Germinal center (tissue), 1 donor: Measurements from ENCODE around the gene HYCC2.
A peak's percentile ranks its signal among the peaks of the same experiment; 100 is the strongest.
"Not testable (repeated sequence)": the region's sequence is repeated elsewhere in the genome, so short reads cannot be mapped to it uniquely, and the experiment has no call there.

Experiments used
- DNase-seq: peaks from one replicate; pipeline ENCODE4 v3.0.0; 2012; ENCODE audit warnings: mixed read lengths, low spot score

Gene HYCC2

DNA sequence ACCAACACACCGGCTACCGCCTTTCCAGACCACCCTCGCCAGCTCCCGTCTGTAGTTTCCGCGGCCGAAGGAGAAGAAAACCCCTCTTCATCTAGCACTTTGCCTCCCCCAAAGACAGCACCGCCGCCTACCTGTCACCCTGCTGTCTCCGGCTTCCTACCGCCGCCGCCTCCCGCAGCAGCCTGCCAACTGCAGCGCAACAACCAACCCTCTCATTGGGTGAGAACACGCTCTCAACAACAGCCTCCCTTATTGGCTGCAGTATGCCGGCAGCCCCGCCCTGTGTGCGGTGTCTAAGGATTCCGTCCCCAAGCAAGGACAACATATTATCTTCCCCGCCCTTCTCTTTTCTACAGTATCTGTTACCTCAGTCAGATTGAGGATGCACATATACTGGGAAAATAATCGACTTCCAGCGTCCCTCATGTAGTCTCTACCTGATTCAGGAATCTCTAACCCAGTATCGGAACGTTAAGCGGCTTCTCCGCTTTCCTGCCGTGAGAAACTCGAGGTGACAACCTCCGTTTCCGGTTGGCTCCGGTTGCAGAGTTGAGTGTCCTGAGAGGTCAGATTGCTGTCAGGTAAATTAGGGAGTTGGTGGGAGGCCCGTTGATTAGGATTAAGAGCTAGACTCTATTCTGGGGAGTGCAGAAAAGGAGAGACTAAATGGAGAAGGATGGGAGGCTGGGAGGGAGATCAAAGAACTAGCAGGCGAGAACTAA, at the start of gene HYCC2, which contains the start of gene NDUFB3:
Gene HYCC2, minus strand, starts transcription at position 193 of the 722 bp plus-strand sequence. CDS start 47,662 bp downstream, outside the sequence.
Gene NDUFB3, plus strand, starts transcription at position 523 of the 722 bp plus-strand sequence. CDS start 6,882 bp downstream, outside the sequence.
- peak; percentile 98 for DNase-seq

DNA sequence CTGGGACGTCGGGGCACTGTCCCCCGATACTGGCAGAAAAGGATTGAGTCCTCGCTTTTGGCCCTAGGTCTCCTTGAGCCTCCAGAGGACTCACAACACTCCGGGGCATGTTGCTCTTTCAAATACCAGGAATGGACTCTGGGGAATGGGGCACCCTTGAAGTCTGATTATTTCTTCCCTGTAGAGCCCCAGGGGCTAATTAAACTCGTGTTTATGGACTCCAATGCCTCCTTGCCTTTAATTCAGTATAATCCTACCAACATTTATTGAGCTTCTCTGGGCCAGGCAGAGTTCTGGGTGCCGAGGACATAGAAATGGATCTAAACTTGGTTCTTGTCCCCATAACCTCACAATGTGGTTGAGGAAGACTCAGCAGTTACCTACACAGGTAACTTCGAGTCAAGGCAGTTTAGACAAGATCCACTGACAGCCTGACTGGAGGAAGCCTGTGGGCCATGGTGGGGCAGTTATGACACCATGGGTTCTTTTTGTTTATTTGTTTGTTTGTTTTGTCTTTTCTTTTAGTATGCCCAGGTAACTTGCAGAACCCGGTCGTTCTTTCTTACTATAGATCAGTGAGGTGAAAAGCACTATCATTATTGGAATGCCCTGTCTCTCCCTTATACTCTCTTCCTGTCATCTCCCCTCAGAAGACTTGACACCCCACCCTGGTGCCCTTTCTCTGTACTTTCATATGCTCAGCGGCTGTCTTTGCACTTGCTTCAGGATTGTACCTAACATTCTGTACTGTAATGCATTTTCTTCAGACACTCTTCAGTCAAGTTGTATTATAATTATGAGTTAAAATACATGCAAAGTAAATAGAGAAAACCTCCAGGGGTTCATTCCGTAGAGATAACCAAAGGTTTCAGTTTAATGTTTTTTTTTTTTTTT, 47.7 kb upstream of the HYCC2 start:
- peak; percentile 27 for DNase-seq

GRCh38 chr2:201118121-201118960, 46.9 kb upstream of the HYCC2 start:
- peak; percentile 70 for DNase-seq

GRCh38 chr2:201117735-201118094, 46.2 kb upstream of the HYCC2 start:
- DNase-seq, result not testable (repeated sequence)

- peak; percentile 73 for DNase-seq
Observed at GRCh38 chr2:201116959-201117734, 45.7 kb upstream of the HYCC2 start.

- peak; percentile 64 for DNase-seq
Observed at GRCh38 chr2:201116115-201116958, 44.9 kb upstream of the HYCC2 start, which contains the start of gene CFLAR. Gene CFLAR (plus strand): TSS chr2:201116164. CDS start chr2:201129866, 13,702 bp downstream.

DNA sequence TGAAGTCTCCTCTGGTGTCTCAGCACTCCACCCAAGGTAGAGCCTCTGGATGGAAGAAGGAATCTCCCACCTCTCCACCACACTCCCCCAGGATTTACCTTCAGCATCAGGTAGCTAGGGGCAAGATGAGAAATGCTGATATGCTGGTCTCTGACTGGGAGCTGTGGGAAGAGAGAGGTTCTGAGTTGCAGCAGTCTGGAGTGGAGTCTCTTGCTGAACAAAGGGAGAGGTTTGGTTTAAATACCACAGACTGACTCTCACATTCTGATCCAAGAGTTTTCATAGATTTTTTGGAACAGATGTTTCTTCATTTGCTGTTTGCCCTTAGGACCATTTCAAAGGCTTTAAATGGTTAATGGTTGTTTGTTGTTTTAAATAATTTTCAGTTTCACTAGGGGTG, 43.4 kb upstream of the HYCC2 start:
- no peak for DNase-seq

GRCh38 chr2:201114350-201114749, 42.9 kb upstream of the HYCC2 start:
- no peak for DNase-seq

- DNase-seq, result no peak
Observed at GRCh38 chr2:201111096-201111495, 39.6 kb upstream of the HYCC2 start.

DNA sequence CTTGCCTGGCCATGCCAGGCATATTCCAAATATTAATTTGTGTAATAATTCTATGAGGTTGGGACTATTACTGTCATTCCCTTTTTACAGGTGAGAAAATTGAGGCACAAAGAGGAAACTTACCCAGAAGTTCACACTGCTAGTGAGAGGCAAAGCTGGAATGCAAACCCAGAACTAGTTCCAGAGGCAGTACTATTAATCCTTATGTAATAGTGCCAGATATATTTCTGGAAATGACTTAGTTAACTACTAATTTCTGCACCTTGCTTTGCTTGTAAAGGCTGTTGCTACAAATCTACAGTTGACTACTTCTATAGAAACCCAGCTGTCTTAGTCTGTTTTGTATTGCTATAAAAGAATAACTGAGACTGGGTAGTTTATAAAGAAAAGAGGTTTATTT, 39.1 kb upstream of the HYCC2 start:
- no peak for DNase-seq

GRCh38 chr2:201109186-201109585, 37.7 kb upstream of the HYCC2 start:
- no peak for DNase-seq

GRCh38 chr2:201108341-201108740, 36.9 kb upstream of the HYCC2 start:
- DNase-seq, result no peak

DNA sequence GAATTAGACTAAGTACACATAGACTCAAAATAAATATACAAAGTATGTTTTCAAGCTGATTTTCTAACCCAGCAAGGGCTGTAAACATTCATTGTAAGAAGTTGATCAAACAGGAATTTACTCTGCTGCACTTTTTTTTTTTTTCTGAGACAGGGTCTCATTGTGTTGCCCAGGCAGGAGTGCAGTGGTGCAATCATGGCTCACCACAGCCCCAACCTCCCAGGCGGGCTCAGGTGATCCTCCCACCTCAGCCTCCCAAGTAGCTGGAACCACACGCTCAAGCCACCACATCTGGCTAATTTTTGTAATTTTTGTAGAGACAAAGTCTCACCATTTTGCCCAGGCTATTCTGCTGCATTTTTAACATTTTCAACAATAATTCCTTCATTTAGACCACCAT, 36.2 kb upstream of the HYCC2 start:
- DNase-seq, result no peak

DNA sequence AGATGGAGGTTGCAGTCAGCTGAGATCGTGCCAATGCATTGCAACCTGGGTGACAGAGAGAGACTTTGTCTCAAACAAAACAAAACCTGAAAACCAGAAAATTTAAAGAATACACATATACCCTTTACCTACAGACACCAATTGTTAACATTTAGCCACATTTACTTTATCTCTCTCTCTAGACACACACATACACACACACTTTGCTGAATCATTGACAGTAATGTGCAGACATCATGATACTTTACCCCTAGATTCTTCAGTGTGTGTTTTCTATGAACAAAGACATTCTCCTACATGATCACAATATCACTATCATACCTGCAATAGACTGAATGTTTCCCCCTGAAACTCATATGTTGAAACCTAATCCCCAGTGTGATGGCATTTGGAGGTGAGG, 34.3 kb upstream of the HYCC2 start:
- DNase-seq, result no peak

DNA sequence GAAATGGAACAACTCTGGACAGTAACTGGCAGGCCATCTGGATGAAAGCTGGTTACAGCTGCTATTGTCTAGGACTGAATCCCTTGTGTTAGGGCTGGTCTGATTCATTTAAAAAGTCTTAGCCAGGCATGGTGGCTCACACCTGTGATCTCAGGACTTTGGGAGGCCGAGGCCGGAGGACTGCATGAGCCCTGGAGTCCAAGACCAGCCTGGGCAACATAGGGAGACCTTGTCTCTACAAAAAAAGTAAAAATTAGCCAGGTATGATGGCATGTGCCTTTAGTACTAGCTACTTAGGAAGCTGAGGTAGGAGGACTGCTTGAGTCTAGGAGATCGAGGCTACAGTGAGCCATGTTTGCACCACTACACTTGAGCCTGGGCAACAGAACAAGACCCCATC, 29.0 kb upstream of the HYCC2 start:
- DNase-seq, result no peak

DNA sequence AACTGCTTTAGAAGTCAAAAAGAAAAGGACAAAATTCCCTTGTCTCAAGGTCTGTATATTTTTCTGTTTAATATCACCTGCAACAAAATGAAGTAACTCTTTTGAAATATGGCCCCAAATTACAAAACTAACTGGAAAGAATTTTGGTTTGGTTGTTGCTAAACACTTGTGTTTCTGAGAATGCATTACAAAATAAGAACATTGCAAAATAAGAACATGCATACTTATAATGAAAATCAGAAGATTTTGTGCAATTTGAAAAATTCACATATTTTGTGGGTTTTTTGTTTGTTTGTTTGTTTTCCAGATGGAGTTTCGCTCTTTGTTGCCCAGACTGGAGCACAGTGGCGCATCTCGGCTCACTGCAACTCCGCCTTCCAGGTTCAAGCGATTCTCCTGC, 22.1 kb upstream of the HYCC2 start:
- DNase-seq, result no peak

DNA sequence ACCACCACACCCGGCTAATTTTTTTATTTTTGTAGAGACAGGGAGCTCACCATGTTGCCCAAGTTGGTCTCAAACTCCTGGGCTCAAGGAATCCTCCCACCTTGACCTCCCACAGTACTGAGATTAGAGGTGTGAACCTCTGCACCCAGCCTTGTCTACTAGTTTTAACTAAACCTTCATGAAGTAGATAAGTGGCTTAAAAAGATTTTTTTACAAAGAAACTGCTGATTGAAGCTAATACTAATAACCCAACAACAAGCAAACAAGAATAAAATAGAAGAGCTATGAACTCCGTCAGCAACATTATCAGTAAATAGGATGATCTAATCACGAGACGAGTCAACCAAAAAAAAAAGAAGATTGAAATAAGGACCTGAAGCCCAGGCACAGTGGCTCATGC, 19.1 kb upstream of the HYCC2 start:
- DNase-seq, result no peak

DNA sequence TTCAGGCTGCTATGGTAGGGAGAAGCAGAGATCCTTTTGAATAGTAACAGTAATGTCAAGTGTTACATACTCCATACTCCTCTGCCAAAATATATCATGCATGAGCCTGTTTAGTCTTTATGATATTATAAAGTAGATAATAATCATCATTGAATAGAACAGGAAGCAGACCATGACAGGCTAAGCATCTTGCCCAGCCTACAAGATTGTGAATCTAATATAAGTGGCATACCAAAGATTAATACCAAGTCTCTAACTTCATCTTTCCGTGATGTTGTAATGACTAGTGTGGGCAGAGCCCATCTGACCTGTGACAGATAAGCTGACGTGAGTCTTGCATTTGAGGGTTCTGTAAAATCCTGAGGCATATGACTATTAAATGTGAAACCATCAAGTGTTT, 13.4 kb upstream of the HYCC2 start:
- DNase-seq, result no peak

GRCh38 chr2:201074996-201075395, 3.5 kb upstream of the HYCC2 start:
- DNase-seq, result no peak

GRCh38 chr2:201073071-201073470, 1.6 kb upstream of the HYCC2 start:
- no peak for DNase-seq

DNA sequence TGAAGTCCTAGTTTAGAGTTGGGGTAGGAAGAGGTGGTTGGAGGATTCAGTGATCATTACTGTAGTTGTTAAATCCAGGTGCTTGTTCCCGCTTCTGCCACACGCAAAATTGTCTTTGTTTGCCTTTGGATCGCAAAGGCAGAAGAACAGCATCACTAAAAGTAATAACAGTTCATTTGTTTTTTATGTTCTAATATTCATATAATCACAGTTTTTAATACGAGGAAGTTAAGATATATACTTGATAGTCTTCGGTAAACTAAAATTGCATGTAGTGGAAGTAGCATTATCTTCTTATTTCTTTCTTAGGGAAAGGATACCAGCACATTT, 695 bp upstream of the HYCC2 start:
- no peak for DNase-seq
